Suprapubic skin (tissue), 4 donors: ENCODE measurements around the gene PTPRS. TPM values are rescaled to one million over a fixed set of nuclear protein-coding genes. Genes with fewer than 3 reads are reported as not detected.
A peak's percentile ranks its signal among the peaks of the same experiment; 100 is the strongest.

Experiments used
- DNase-seq, 2 donors: peaks; one replicate each; pipeline ENCODE4 v3.0.0-alpha.2; 2019; ENCODE audit warnings: low spot score in 2 of 2
- H3K27ac ChIP-seq: fragments of 200-600 bp; sonication (generic); one replicate; pipeline ENCODE4 v1.5.1; 2019
- H3K27me3 ChIP-seq: fragments of 200-600 bp; sonication (generic); one replicate; pipeline ENCODE4 v1.5.1; 2019
- H3K36me3 ChIP-seq: fragments of 200-600 bp; sonication (generic); one replicate; pipeline ENCODE4 v1.5.1; 2019
- H3K4me1 ChIP-seq: fragments of 200-600 bp; sonication (generic); one replicate; pipeline ENCODE4 v1.5.1; 2019
- H3K4me3 ChIP-seq: fragments of 200-600 bp; sonication (generic); one replicate; pipeline ENCODE4 v1.5.1; 2019; ENCODE audit warnings: mild to moderate bottlenecking
- H3K9me3 ChIP-seq: fragments of 200-600 bp; sonication (generic); one replicate; pipeline ENCODE4 v1.5.1; 2019
- EP300 ChIP-seq: sonication (generic); formaldehyde crosslinking; IDR thresholded peaks from one replicate; pipeline ENCODE4 v1.6.1; 2017; ENCODE audit warnings: antibody characterized with exemption
- POLR2A ChIP-seq, 2 donors: fragments of 450-650 bp; IDR thresholded peaks; one replicate each; pipeline ENCODE4 v1.6.1; 2017; ENCODE audit warnings: antibody characterized with exemption in 2 of 2, mild to moderate bottlenecking in 2 of 2, moderate library complexity in 2 of 2
- POLR2AphosphoS5 ChIP-seq, 3 donors: sonication (generic); formaldehyde crosslinking; IDR thresholded peaks; one replicate each; pipeline ENCODE4 v1.6.1; 2017; ENCODE audit warnings: antibody characterized with exemption in 3 of 3
- WGBS: methylation state at CpG from one replicate; pipeline ENCODE4 v1.1.5; 2018; 5-methylcytosine and 5-hydroxymethylcytosine counted together
- total RNA-seq, 4 donors: library from RNA; depleted of rRNA; stranded (reverse); fragments of >200 nt; gene quantifications; one replicate each; pipeline ENCODE4 v1.1.0, GENCODE V29; 2016
- TF ChIP-seq, protein P1 (sequence below), 2 donors: fragments of 200-600 bp in 1 of 2; fragments of 450-650 bp in 1 of 2; sonication (generic) in 1 of 2; IDR thresholded peaks; one replicate each; pipeline ENCODE4 v1.5.1; 2016 to 2019; ENCODE audit warnings: antibody characterized with exemption in 2 of 2, mild to moderate bottlenecking in 1 of 2, moderate library complexity in 1 of 2

PTPRS gene
- total RNA-seq, 4 donors from 2014 or later = 116 to 182 (median 159) TPM

DNA sequence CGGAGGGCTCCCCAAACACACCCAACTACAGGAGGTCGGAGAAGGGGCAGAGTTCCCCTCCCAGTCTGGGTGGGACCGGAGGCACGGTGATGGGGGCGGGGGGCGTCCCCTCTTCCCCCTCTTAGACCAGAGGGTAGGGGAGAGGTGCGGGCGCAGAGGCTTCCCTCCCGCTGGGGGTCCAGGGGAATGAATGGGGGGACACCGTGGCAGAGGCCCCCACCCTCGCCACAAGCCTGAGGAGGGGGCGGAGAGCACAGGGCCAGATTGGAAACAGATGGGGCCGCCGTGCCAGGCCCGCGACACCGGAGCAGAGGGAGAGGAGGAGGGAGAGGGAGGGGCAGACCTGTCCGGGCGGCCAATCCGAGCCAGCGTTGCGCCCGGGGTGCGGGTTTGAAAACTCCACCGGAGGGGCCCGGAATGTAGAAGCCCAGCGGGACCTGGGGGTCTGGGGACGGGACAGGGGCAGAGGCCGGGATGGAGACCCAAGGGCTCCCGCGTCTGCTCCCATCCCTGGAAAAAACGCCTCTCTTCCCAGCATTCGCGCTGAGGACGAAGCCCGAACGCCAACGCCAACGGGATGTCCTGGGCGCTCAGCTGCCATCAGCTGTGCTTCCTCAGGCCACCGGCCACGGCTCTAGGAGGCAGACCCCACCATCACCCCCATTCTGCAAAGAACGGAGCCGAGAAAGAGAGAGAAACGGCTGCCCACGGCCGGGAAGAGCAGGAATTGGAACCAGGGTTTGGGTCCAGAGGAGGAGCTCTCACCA is 46.8 kb downstream of the PTPRS start:
- 11% methylated on average over 35 of the region's 47 CpGs for WGBS
- H3K27ac ChIP-seq = no peak overlapping the region
- H3K4me3 ChIP-seq = peak overlapping the region; percentile 89
- H3K27me3 ChIP-seq = peaks cover 8% of the 10 kb centered on the region
- no peaks in the 10 kb centered on the region for H3K9me3 ChIP-seq
- TF ChIP-seq POLR2A (IDR thresholded peaks at IDR 0.05) (no peak), EP300 (no peak), POLR2AphosphoS5 (IDR thresholded peaks at IDR 0.05) (no peak)
- TF ChIP-seq, protein P1, sequence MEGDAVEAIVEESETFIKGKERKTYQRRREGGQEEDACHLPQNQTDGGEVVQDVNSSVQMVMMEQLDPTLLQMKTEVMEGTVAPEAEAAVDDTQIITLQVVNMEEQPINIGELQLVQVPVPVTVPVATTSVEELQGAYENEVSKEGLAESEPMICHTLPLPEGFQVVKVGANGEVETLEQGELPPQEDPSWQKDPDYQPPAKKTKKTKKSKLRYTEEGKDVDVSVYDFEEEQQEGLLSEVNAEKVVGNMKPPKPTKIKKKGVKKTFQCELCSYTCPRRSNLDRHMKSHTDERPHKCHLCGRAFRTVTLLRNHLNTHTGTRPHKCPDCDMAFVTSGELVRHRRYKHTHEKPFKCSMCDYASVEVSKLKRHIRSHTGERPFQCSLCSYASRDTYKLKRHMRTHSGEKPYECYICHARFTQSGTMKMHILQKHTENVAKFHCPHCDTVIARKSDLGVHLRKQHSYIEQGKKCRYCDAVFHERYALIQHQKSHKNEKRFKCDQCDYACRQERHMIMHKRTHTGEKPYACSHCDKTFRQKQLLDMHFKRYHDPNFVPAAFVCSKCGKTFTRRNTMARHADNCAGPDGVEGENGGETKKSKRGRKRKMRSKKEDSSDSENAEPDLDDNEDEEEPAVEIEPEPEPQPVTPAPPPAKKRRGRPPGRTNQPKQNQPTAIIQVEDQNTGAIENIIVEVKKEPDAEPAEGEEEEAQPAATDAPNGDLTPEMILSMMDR (IDR thresholded peaks at IDR 0.05) = no peak
- peak in 1 of 2 donors; percentile 78 for DNase-seq
- H3K4me1 ChIP-seq = peaks cover 55% of the 10 kb centered on the region
- no peaks in the 10 kb centered on the region for H3K36me3 ChIP-seq

DNA sequence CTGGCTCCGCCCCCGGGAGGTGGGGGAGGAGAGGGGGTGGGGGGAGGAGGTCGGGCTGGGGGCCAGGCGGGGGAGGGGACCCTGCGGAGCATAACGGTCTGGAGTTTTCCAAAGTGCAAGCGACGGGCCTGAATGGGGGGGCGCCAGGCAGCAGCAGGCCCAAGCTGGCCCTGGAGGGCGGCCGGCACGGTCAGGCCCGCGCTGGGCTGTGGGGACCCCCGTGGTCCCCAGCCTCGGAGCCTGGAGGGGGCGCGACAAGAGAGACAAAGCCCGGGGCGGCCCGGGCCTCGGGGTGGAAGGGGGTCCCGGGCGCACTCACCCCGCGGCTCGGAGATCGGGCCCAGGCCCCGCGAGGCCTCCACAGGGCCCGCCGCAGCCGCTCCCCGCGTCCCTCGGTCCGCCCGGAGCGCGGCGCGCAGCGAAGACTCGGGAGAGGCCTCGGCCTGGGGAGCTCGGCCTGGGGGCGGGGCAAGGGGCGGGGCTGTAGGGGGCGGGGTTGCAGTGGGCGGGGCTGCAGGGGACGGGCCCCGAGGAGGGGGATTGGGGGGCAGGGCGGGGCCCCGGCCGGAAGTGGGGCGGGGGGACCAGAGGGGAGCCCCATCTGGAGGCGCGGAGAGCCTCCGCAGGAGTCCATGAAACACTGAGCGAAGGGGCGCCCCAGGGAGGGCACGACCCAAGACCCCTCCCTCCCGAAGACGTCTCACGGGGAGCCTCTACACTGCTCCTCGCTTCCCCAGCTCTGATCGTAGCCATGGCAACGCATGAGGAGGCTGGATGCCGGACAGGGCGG is 47.6 kb downstream of the PTPRS start:
- H3K27ac ChIP-seq = peak overlapping the region; percentile 87
- no peaks in the 10 kb centered on the region for H3K36me3 ChIP-seq
- no peaks in the 10 kb centered on the region for H3K9me3 ChIP-seq
- peaks cover 60% of the 10 kb centered on the region for H3K4me1 ChIP-seq
- peaks cover 8% of the 10 kb centered on the region for H3K27me3 ChIP-seq
- peak overlapping the region; percentile 89 for H3K4me3 ChIP-seq
- no CpG with 5 or more reads among the region's 70 CpGs for WGBS
- TF ChIP-seq EP300 (no peak), POLR2A (IDR thresholded peaks at IDR 0.05) (no peak)
- TF ChIP-seq, protein P1 (IDR thresholded peaks at IDR 0.05) = no peak
- DNase-seq = peak in 1 of 2 donors; percentile 82

DNA sequence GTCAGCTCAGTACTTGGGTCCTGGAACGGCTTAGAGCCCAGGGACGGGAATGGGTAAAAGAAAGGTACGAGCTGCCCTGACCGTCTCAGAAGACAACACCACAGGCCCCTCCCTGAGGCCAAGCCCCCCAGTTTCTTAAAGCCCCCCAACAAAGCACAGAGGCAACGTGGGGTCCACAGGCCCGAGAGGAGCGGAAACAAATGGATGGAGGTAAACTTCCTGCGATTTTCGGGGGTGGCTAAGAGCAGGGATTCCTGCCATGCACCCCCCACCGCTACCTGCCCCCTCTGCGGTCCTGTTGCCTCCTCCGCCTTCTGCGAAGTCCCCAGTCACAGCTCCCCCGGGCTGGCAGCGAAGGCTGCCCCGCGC is 48.2 kb downstream of the PTPRS start:
- TF ChIP-seq POLR2AphosphoS5 (IDR thresholded peaks at IDR 0.05) (no peak), EP300 (no peak), POLR2A (IDR thresholded peaks at IDR 0.05) (no peak)
- TF ChIP-seq, protein P1 (IDR thresholded peaks at IDR 0.05) = no peak
- Histone ChIP-seq H3K27me3 (peaks cover 8% of the 10 kb centered on the region), H3K9me3 (no peaks in the 10 kb centered on the region), H3K27ac (peak overlapping the region; percentile 87), H3K36me3 (no peaks in the 10 kb centered on the region), H3K4me1 (peaks cover 61% of the 10 kb centered on the region), H3K4me3 (peak overlapping the region; percentile 89)
- no peak for DNase-seq
- 0% methylated on average over 2 of the region's 17 CpGs for WGBS

DNA sequence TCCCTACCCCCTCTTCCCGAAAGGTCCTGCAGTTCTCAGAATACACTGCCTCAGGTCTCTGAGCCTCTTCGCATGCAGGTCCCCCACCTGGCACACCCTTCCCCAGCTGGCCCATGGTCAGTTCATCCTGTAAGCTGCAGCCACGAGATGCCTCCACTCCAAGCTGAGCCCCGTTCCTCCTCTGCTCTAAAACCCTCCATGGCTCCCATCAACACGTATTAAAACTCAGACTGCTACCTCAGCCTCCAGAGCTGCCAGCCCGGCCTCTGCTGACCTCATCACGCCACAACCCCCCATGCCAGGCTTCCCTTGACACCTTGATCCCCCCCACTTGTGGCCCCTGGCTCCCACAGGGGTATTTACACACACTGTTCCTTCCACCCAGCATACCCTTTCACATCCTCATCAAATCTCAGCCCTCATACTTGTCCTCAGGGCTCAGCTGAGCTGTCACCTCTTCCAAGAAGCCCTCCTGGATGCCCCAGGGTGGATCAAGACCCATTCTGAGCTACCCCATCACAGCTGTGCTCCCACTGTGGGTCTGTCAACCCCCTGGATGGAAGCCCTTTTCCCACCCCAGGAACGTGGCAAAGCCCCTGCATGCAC is 48.9 kb downstream of the PTPRS start:
- TF ChIP-seq EP300 = no peak
- no peak for TF ChIP-seq POLR2AphosphoS5 (IDR thresholded peaks at IDR 0.05)
- TF ChIP-seq, protein P1 (IDR thresholded peaks at IDR 0.05) = no peak
- TF ChIP-seq POLR2A (IDR thresholded peaks at IDR 0.05) = no peak
- Histone ChIP-seq H3K27ac (no peak overlapping the region), H3K9me3 (no peaks in the 10 kb centered on the region), H3K4me3 (peak overlapping the region; percentile 89), H3K27me3 (peaks cover 8% of the 10 kb centered on the region), H3K4me1 (peaks cover 67% of the 10 kb centered on the region), H3K36me3 (no peaks in the 10 kb centered on the region)
- DNase-seq = no peak
- 64% methylated on average over 8 of the region's 8 CpGs for WGBS

Other genes starting within 250 kb of the PTPRS start
- not detected for gene ZNRF4, start 114.6 kb upstream of the PTPRS start, total RNA-seq
- gene TINCR, start 227.1 kb upstream of the PTPRS start, total RNA-seq = 100 to 1,000 TPM; 173 to 255 (median 185) TPM